NK-92 (cell line): Measurements from ENCODE around the gene KRTAP2-4.
"Not testable (repeated sequence)": the region's sequence is repeated elsewhere in the genome, so short reads cannot be mapped to it uniquely, and the experiment has no call there.

ENCODE experiments used
- DNase-seq: peaks from one replicate; lab custom pipeline; 2025; ENCODE audit not compliant: unreplicated experiment; lab: John Stamatoyannopoulos, UW

KRTAP2-4 gene

GRCh38 chr17:41065829-41066624 is at the start of gene KRTAP2-4:
KRTAP2-4 (minus strand) TSS chr17:41065879; CDS start chr17:41065845, 34 bp downstream.
- no peak for DNase-seq

DNA sequence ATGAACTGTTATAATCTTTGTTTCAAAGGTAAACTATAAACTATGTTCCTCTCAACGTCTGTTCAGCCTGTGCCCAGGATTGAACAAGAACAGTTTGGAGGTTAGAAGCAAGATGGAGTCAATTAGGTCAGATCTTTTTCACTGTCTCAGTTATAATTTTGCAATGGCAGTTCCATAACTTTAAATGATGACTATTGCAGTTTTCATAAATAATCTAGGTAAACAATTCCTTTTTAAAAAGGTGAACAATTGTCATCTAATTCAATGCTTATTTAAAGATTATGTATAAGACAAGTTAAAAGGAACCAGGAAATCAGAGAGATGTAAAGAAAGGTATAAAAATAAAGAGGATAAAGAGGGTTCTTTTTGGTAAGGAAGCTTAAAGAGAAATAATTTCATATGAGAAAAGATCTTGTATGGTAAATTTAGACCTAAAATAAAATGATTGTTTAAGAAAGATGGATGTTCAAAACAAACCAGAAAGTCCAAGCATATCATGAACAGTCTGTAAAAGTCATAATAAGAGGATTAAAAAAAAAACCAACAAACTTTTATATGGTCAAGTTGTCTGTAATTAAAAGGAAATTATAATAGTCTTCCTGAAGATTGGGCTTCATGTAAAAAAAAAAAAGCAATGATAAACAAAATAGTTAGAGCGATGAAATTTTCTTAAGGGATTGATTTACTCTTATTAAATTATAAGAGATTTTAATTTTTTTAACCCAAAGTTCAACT is 45.6 kb upstream of the KRTAP2-4 start:
- DNase-seq: no peak

GRCh38 chr17:41108728-41109386 is 43.2 kb upstream of the KRTAP2-4 start:
- not testable (repeated sequence) for DNase-seq

- no peak for DNase-seq
Measured at GRCh38 chr17:41107941-41108450, 42.3 kb upstream of the KRTAP2-4 start.

DNA sequence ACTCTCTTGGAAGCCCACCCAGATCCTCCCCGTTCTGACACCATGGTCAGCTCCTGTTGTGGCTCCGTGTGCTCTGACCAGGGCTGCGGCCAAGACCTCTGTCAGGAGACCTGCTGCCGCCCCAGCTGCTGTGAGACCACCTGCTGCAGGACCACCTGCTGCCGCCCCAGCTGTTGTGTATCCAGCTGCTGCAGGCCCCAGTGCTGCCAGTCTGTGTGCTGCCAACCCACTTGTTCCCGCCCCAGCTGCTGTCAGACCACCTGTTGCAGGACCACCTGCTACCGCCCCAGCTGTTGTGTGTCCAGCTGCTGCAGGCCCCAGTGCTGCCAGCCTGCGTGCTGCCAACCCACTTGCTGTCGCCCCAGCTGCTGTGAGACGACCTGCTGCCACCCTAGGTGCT is 39.7 kb upstream of the KRTAP2-4 start, which contains the start of gene KRTAP4-9:
TSS of gene KRTAP4-9 (plus strand) at position 43 of the 400 bp plus-strand sequence. CDS start at position 43, 0 bp downstream.
- not testable (repeated sequence) for DNase-seq

GRCh38 chr17:41104386-41105038 is 38.8 kb upstream of the KRTAP2-4 start:
- not testable (repeated sequence) for DNase-seq

DNA sequence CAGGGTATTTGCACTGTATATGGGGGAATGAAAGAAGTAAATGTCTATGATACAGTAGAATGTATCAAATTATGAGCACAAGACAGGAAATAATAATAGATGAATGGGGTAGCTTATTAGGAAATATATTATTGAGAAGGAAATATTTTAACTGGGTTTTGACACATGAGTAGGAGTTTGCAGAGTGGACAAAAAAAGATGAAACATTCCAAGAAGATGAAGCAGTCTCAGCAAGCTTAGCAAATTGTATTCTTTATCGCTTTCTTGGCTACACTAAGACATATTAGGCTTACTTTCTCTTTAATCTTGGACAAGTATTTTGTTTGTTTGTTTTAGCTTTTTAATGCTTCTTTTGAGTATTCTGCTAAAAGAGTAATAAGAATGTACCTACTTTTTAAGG is 38.2 kb upstream of the KRTAP2-4 start:
- DNase-seq: no peak

DNA sequence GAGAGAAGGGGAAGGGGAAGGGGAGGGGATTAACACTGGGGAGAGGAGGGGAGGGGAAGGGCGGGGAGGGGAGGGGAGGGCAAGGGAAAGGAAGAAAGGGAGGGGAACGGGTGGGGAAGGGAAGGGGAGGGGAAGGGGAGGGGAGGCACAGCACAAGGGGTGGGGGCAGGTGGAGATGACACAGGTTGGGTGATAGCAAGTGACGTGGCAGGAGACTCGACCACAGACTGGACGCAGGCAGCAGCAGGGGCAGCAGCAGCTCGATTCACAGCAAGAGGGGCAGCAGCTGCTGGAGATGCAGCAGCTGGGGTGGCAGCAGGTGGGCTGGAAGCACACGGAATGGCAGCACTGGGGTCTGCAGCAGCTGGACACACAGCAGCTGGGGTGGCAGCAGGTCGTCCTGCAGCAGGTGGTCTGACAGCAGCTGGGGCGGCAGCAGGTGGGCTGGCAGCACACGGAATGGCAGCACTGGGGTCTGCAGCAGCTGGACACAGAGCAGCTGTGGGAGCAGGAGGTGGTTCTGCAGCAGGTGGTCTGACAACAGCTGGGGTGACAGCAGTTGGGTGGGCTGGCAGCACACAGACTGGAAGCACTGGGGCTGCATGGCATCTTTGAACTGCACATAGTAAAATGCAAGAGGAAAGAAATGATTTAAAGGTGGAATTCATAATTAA is 36.0 kb upstream of the KRTAP2-4 start, which contains the start of gene KRTAP4-16:
TSS of gene KRTAP4-16 (minus strand) at position 624 of the 674 bp plus-strand sequence. CDS start at position 624, 0 bp downstream.
- DNase-seq: no peak

- DNase-seq: not testable (repeated sequence)
Measured at GRCh38 chr17:41099682-41100480, 34.2 kb upstream of the KRTAP2-4 start.

DNA sequence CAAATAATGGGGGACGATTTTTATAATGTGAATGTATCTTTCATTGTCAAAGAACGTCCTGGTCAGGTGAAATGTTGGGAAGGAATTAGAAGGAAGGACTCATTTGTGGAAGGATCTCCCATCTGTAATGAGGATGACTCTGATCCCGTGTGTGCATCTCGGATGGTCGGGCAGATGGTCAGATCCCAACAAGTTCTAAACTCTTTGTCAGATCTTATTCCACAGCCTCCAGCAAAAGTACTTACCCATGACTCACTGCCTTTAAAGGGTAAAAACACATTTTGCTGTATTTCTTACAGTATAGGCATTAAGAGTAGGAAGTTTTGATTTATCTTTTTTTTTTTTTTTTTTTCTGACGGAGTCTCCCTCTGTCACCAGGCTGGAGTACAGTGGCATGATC is 32.8 kb upstream of the KRTAP2-4 start:
- DNase-seq: no peak

DNA sequence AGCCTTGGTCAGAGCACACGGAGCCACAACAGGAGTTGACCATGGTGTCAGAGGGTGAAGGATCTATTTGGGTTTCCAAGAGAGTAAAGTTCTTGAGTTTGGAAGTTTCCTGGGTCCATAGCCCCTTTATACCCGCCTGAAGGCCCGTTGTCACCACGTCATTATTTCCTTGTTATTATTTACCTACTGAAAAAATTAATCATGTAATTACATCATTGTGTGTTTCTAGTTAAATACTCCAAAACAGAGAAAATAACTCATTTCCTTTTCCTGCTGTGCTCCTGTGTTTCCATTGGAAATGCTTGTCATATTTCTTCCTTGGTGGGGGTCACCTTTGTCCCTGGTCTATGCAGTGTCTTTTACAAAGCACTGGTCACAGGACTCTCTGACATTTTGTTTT is 32.4 kb upstream of the KRTAP2-4 start, which contains the start of gene KRTAP4-8:
TSS of gene KRTAP4-8 (minus strand) at position 101 of the 400 bp plus-strand sequence. CDS start at position 43, 58 bp downstream.
- DNase-seq: no peak

GRCh38 chr17:41096055-41096454 is 30.4 kb upstream of the KRTAP2-4 start:
- DNase-seq: no peak

DNA sequence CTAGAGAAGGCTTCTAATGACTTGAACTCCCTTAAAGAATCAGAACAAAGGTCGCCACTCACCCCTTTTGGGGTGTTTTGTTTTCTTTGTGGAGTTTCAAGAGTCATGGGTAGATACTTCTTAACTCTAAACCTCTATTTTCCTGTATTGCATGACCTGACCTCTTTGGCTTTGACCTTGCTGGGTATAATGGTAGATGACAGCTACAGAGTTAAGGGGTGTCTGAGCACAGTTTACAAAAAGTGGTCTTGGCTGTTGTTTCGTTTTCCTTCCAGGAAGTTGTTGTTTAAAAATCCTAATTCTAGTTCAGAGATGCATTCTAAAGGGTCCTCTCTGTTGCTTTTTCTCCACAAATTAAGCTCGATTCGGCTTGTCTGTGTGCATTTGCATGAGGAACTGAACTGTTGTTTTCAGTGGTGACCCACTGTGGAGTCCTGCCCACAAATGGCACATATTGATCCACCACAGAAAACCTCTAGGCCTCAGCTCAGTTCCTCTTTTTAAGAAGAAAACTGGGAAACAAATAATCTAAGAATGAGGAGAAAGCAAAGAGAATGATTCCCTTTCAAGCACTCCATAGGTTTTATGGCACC is 23.2 kb upstream of the KRTAP2-4 start:
- DNase-seq: not testable (repeated sequence)

DNA sequence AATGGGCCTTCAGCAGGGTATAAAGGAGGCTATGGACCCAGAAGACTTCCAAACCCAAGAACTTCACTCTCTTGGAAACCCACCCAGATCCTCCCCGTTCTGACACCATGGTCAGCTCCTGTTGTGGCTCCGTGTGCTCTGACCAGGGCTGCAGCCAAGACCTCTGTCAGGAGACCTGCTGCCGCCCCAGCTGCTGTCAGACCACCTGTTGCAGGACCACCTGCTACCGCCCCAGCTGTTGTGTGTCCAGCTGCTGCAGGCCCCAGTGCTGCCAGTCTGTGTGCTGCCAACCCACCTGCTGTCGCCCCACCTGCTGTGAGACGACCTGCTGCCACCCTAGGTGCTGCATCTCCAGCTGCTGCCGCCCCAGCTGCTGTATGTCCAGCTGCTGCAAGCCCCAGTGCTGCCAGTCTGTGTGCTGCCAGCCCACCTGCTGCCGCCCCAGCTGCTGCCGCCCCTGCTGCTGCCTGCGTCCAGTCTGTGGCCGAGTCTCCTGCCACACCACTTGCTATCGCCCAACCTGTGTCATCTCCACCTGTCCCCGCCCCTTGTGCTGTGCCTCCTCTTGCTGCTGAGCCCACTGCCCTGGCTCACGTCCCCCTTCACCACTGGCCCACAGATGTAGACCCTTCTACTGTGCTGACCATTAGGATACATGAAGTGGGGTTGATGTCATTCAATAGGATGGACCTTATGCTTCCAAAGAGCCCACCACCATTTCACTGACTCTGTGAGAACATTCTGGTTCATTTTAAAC is 18.6 kb upstream of the KRTAP2-4 start, which contains the start of gene KRTAP4-7:
TSS of gene KRTAP4-7 (plus strand) at position 51 of the 757 bp plus-strand sequence. CDS start at position 108, 57 bp downstream.
- DNase-seq: not testable (repeated sequence)

GRCh38 chr17:41083427-41083826 is 17.7 kb upstream of the KRTAP2-4 start:
- not testable (repeated sequence) for DNase-seq

GRCh38 chr17:41082626-41083025 is 16.9 kb upstream of the KRTAP2-4 start:
- DNase-seq: no peak

GRCh38 chr17:41076788-41077187 is 11.1 kb upstream of the KRTAP2-4 start:
- no peak for DNase-seq

DNA sequence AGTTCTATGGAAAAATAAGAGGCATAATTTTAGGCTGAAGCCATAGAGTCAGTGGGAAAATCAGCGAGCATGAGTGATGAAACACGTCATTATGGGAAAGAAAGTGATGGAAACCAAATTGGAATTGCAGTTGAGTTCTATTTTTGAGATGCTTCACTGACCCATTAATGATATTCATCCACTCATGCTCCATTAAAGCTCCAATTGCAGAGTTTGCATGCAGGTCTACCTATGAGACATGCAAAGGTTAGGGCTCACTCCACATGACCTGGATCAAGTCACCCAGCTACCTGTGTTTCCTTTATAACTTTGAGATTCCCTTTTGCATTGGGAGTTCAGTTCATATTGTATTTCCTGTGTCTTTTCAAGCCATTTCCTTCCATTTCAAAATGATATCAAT is 8.0 kb upstream of the KRTAP2-4 start:
- DNase-seq: no peak
